Measurements from ENCODE around the gene STARD7. TPM values are rescaled to one million over a fixed set of nuclear protein-coding genes. Genes with fewer than 3 reads are reported as not detected.

STARD7 gene
- total and polyA plus RNA-seq, 2 of the 13 experiments (the other 11 are each of a cell fraction or from before 2014, with no cell fraction given): 88.2 to 300 TPM

DNA sequence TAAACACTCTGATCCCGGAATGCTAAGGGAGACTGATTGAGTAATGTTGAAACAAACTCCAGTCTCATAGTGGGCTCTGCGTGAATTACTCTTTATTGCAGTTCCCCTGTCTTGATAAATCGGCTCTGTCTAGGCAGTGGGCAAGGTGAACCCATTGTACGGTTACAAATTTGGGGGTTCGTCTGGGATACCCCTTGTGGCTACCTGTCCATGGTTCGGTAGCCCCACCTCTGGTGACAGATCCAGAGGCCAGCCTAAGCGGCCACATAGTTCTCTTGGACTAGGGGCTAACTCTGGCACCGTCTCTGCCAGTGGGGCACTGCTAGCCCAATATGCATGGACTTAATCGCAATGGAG, 1.1 kb upstream of the STARD7 start:
- intact Hi-C loops (cut with micrococcal nuclease; ENCODE audit: unreplicated experiment) (loop anchor here (10.0 kb wide), 1 partner anchor 115 kb away; the partner anchor contains the start of gene ITPRIPL1), in situ Hi-C loops (cut with HindIII; ENCODE audit: extremely low pct_ligation_motif_present, low pct_unique_long_range_greater_than_20kb) (loop anchor here (5.0 kb wide), 1 partner anchor 53 kb away; no protein-coding TSS in a partner anchor)
- FAIRE-seq: no peak
- Histone ChIP-seq H3K36me3 (replicated peaks in 1 of 2; ENCODE audit: control insufficient read depth in 1 of 2, insufficient read depth in 2 of 2, low read length in 2 of 2) (peaks cover 0 to 5% of the 10 kb centered on the region in 2 experiments; a peak in 1 of 5 replicates), H3K27ac (ENCODE audit: extremely low read length, insufficient read depth, low read length) (peak overlapping the region; percentile 99), H3K9ac (ENCODE audit: insufficient read depth, low read depth, low read length) (peak overlapping the region; percentile 67), H3K9me3 (ENCODE audit: low read length) (no peaks in the 10 kb centered on the region), H2AFZ (ENCODE audit: low read length) (no peak overlapping the region), H3K79me2 (ENCODE audit: insufficient read depth, low read length) (peaks cover 50% of the 10 kb centered on the region), H3K4me2 (ENCODE audit: low read depth, low read length) (peak overlapping the region; percentile 90), H4K20me1 (ENCODE audit: insufficient read depth, low read length) (peaks cover 32% of the 10 kb centered on the region), H3K4me3 (replicated peaks in 1 of 3; ENCODE audit: insufficient read depth in 1 of 3, low read depth in 2 of 3, low read length in 3 of 3) (peak overlapping the region; percentile 81 to 96 (median 84); a peak in 4 of 6 replicates), H3K27me3 (ENCODE audit: control insufficient read depth in 1 of 2, insufficient read depth in 2 of 2, low read length in 2 of 2) (no peaks in the 10 kb centered on the region; a peak in 1 of 5 replicates), H3K4me1 (ENCODE audit: insufficient read depth, low read length) (peaks cover 50% of the 10 kb centered on the region)
- 94% methylated on average over 9 of the region's 9 CpGs for WGBS (ENCODE audit: low lambda C conversion rate)
- TF ChIP-seq SMARCE1 (IDR thresholded peaks at IDR 0.05; ENCODE audit: borderline replicate concordance) (no peak), ZNF713 (CRISPR knock-in tag; IDR thresholded peaks at IDR 0.05) (0 out of 2 replicates have a peak, but pooled peaks have one; percentile 20), GLMP (CRISPR knock-in tag; IDR thresholded peaks at IDR 0.05; ENCODE audit: borderline replicate concordance) (no peak), TEAD3 (CRISPR knock-in tag; optimal IDR thresholded peaks at IDR 0.05; ENCODE audit: borderline replicate concordance) (peak; percentile 39), ZC3H4 (CRISPR knock-in tag; IDR thresholded peaks at IDR 0.05; ENCODE audit: borderline replicate concordance) (0 out of 2 replicates have a peak, but pooled peaks have one; percentile 51), MEF2D (CRISPR knock-in tag; IDR thresholded peaks at IDR 0.05) (peak; percentile 50; the same call in 1 of the 2 replicates), ZIK1 (CRISPR knock-in tag; IDR thresholded peaks at IDR 0.05; ENCODE audit: borderline replicate concordance, low read depth) (no peak), CEBPG (CRISPR knock-in tag; IDR thresholded peaks at IDR 0.05) (peak; percentile 18; the same call in 1 of the 2 replicates), PLRG1 (conservative IDR thresholded peaks at IDR 0.05) (no peak), HNF1B (CRISPR knock-in tag; IDR thresholded peaks at IDR 0.05) (peak; percentile 42; the same call in 1 of the 2 replicates), ZBTB4 (CRISPR knock-in tag; IDR thresholded peaks at IDR 0.05; ENCODE audit: borderline replicate concordance) (0 out of 2 replicates have a peak, but pooled peaks have one; percentile 56), ZNF446 (CRISPR knock-in tag; IDR thresholded peaks at IDR 0.05) (no peak), ZBTB38 (CRISPR knock-in tag; IDR thresholded peaks at IDR 0.05) (peak; percentile 71; the same call in 1 of the 2 replicates), KAT7 (CRISPR knock-in tag; IDR thresholded peaks at IDR 0.05; ENCODE audit: borderline replicate concordance) (0 out of 2 replicates have a peak, but pooled peaks have one; percentile 7), ZNF570 (CRISPR knock-in tag; IDR thresholded peaks at IDR 0.05; ENCODE audit: borderline replicate concordance) (no peak)
- TF ChIP-seq, protein P1, sequence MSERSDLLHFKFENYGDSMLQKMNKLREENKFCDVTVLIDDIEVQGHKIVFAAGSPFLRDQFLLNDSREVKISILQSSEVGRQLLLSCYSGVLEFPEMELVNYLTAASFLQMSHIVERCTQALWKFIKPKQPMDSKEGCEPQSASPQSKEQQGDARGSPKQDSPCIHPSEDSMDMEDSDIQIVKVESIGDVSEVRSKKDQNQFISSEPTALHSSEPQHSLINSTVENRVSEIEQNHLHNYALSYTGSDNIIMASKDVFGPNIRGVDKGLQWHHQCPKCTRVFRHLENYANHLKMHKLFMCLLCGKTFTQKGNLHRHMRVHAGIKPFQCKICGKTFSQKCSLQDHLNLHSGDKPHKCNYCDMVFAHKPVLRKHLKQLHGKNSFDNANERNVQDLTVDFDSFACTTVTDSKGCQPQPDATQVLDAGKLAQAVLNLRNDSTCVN (CRISPR knock-in tag; IDR thresholded peaks at IDR 0.05; ENCODE audit: borderline replicate concordance): 0 out of 2 replicates have a peak, but pooled peaks have one; percentile 19
- no TSS peak for BruUV-seq (replicated peaks)
- CTCF ChIA-PET (ENCODE audit: low intra/inter-chr PET ratio, low total read pairs): no interaction called here
- POLR2A ChIA-PET: interaction anchor here (1.2 to 4.2 kb wide), 15 partner anchors 9 to 126 kb away, joined by 3 to 91 read pairs (median 10); partner anchors contain the start of genes CIAO1, NCAPH, SNRNP200 and TMEM127
- no peak for ATAC-seq
- no peak for DNase-seq (ENCODE audit: low spot score)
